ENCODE results near the gene SORBS2. TPM values are rescaled to one million over a fixed set of nuclear protein-coding genes. Genes with fewer than 3 reads are reported as not detected.

Gene SORBS2
- polyA plus RNA-seq, 2 of the 4 experiments (the other 2 are of a cell fraction), result 0.23 to 0.90 TPM

GRCh38 chr4:185608185-185608584 is 203.8 kb downstream of the SORBS2 start:
- no peak for ATAC-seq
- Histone ChIP-seq H3K4me1 (no peaks in the 10 kb centered on the region), H3K4me2 (no peak overlapping the region), H3K9me3 (no peaks in the 10 kb centered on the region), H3K4me3 (no peak overlapping the region), H3K27ac (no peak overlapping the region)
- CTCF ChIA-PET, result interaction anchor here (4.4 kb wide), 1 partner anchor 11 kb away, joined by 23 read pairs; no protein-coding TSS in a partner anchor
- no peak for DNase-seq (ENCODE audit: low read depth in 1 of 2, low spot score in 1 of 2)
- 23% methylated on average over 4 of the region's 4 CpGs for WGBS (ENCODE audit: missing lambda C conversion rate)
- no peak for FAIRE-seq
- TF ChIP-seq USF2 (IDR thresholded peaks at IDR 0.05) (no peak), FOSB (CRISPR knock-in tag; IDR thresholded peaks at IDR 0.05) (no peak), NR3C1 (IDR thresholded peaks at IDR 0.05) (no peak), HOXA7 (CRISPR knock-in tag; IDR thresholded peaks at IDR 0.05) (no peak), ELK1 (IDR thresholded peaks at IDR 0.05; ENCODE audit: low read depth, low read length) (no peak), ZNF302 (CRISPR knock-in tag; IDR thresholded peaks at IDR 0.05) (no peak), CHD2 (IDR thresholded peaks at IDR 0.05; ENCODE audit: low read length, partially characterized antibody) (no peak), KDM5A (IDR thresholded peaks at IDR 0.05) (no peak), HDAC2 (IDR thresholded peaks at IDR 0.05) (no peak), CEBPB (IDR thresholded peaks at IDR 0.05) (no peak), NFE2L2 (conservative IDR thresholded peaks at IDR 0.05; ENCODE audit: low read length) (no peak), HES2 (IDR thresholded peaks at IDR 0.05) (no peak), RCOR1 (IDR thresholded peaks at IDR 0.05; ENCODE audit: low read depth, low read length) (no peak)
- POLR2A ChIA-PET, result no interaction called here

GRCh38 chr4:185602397-185602796 is 209.6 kb downstream of the SORBS2 start:
- WGBS (ENCODE audit: missing lambda C conversion rate), result 49% methylated on average over 3 of the region's 3 CpGs

More at GRCh38 chr4:185602397-185602796, 209.6 kb downstream of the SORBS2 start:
- H3K27ac ChIP-seq, result no peak overlapping the region
- no peak for TF ChIP-seq CTCF (IDR thresholded peaks at IDR 0.05)
- TF ChIP-seq POLR2AphosphoS2 (conservative IDR thresholded peaks at IDR 0.05; ENCODE audit: low read length), result no peak
- TF ChIP-seq EHF (CRISPR knock-in tag; IDR thresholded peaks at IDR 0.05), result no peak
- no peak for TF ChIP-seq CBX2 (IDR thresholded peaks at IDR 0.05; ENCODE audit: borderline replicate concordance, low read depth)
- no peak for TF ChIP-seq MAX (IDR thresholded peaks at IDR 0.05)
- TF ChIP-seq ATOH8 (CRISPR knock-in tag; IDR thresholded peaks at IDR 0.05; ENCODE audit: low read depth), result no peak
- TF ChIP-seq KDM1A (IDR thresholded peaks at IDR 0.05; ENCODE audit: low read depth), result no peak
- TF ChIP-seq NPAS2 (CRISPR knock-in tag; IDR thresholded peaks at IDR 0.05; ENCODE audit: borderline replicate concordance), result no peak
- TF ChIP-seq ZSCAN20 (CRISPR knock-in tag; IDR thresholded peaks at IDR 0.05), result no peak
- no peak for TF ChIP-seq ZFP36 (IDR thresholded peaks at IDR 0.05; ENCODE audit: borderline replicate concordance, partially characterized antibody)
- no peak for TF ChIP-seq NR3C1 (IDR thresholded peaks at IDR 0.05)
- no peak for TF ChIP-seq HMGXB4 (CRISPR knock-in tag; IDR thresholded peaks at IDR 0.05; ENCODE audit: borderline replicate concordance)
- no peak for TF ChIP-seq FOSB (CRISPR knock-in tag; IDR thresholded peaks at IDR 0.05)
- TF ChIP-seq CBX8 (IDR thresholded peaks at IDR 0.05), result no peak
- TF ChIP-seq HOXA7 (CRISPR knock-in tag; IDR thresholded peaks at IDR 0.05), result no peak
- no peak for TF ChIP-seq POLR2A (IDR thresholded peaks at IDR 0.05; ENCODE audit: low read length)
- no peak for TF ChIP-seq RCOR1 (IDR thresholded peaks at IDR 0.05; ENCODE audit: low read depth, low read length)
- TF ChIP-seq KDM5A (IDR thresholded peaks at IDR 0.05), result no peak
- no peak for ATAC-seq
- CTCF ChIA-PET, result interaction anchor here (1.0 kb wide), 1 partner anchor 25 kb away, joined by 3 read pairs; no protein-coding TSS in a partner anchor
- no peaks in the 10 kb centered on the region for H3K9me3 ChIP-seq
- POLR2A ChIA-PET, result no interaction called here
- DNase-seq (ENCODE audit: low read depth in 1 of 2, low spot score in 1 of 2), result no peak
- H3K4me1 ChIP-seq, result no peaks in the 10 kb centered on the region
- FAIRE-seq, result no peak
- no peak overlapping the region for H3K4me3 ChIP-seq
- no peak overlapping the region for H3K4me2 ChIP-seq
